GM12875 (cell line): ENCODE results near the gene NENF.

ENCODE experiments used
- H3K4me3 ChIP-seq: one replicate; pipeline ENCODE4 v1.5.1; 2011; ENCODE audit warnings: low read depth, low read length, control low read depth
- CTCF ChIP-seq: IDR thresholded peaks from 2 replicates; pipeline ENCODE4 v1.5.1; 2011; ENCODE audit warnings: low read depth, mild to moderate bottlenecking, control low read depth, inconsistent platforms, low read length, moderate library complexity, borderline replicate concordance; ENCODE audit not compliant: insufficient read depth

Gene NENF

GRCh38 chr1:212454741-212455140, 22.0 kb downstream of the NENF start:
- no peak overlapping the region for H3K4me3 ChIP-seq
- TF ChIP-seq CTCF = no peak

GRCh38 chr1:212455401-212455800, 22.7 kb downstream of the NENF start:
- no peak overlapping the region for H3K4me3 ChIP-seq
- TF ChIP-seq CTCF = no peak

- peak; percentile 96 for TF ChIP-seq CTCF
- no peak overlapping the region for H3K4me3 ChIP-seq
These were observed 23.2 kb downstream of the NENF start for GRCh38 chr1:212455803-212456528.

- H3K4me3 ChIP-seq = no peak overlapping the region
- TF ChIP-seq CTCF = peak; percentile 70
These were observed 25.1 kb downstream of the NENF start for GRCh38 chr1:212457740-212458338.

GRCh38 chr1:212458817-212459216, 26.1 kb downstream of the NENF start:
- H3K4me3 ChIP-seq = no peak overlapping the region
- TF ChIP-seq CTCF = no peak

- H3K4me3 ChIP-seq = no peak overlapping the region
- TF ChIP-seq CTCF = no peak
These were observed 26.9 kb downstream of the NENF start for GRCh38 chr1:212459656-212460055.

GRCh38 chr1:212460376-212460775, 27.7 kb downstream of the NENF start:
- no peak for TF ChIP-seq CTCF
- no peak overlapping the region for H3K4me3 ChIP-seq
